SU-DHL-6 (cell line): ENCODE measurements around the gene PTPRN2.

ENCODE experiments used
- H2AFZ ChIP-seq: fragments of 200-600 bp; sonication (generic); 2 replicates; pipeline ENCODE4 v1.6.1; 2014; ENCODE audit warnings: low read depth, mild to moderate bottlenecking, moderate library complexity, mixed read lengths, antibody characterized with exemption, low read length; ENCODE audit not compliant: severe bottlenecking
- H3F3A ChIP-seq: fragments of 200-600 bp; shearing (Covaris generic); 2 replicates; pipeline ENCODE4 v1.6.0; 2016; ENCODE audit warnings: antibody characterized with exemption, mild to moderate bottlenecking; ENCODE audit not compliant: insufficient read depth
- H3K27ac ChIP-seq: fragments of 200-600 bp; sonication (generic); 2 replicates; pipeline ENCODE4 v1.5.1; 2016; ENCODE audit warnings: low read depth, mild to moderate bottlenecking, low read length, moderate library complexity, mixed read lengths
- H3K27me3 ChIP-seq: fragments of 200-600 bp; sonication (generic), shearing (Covaris generic); 2 replicates; pipeline ENCODE4 v1.6.0; 2014; ENCODE audit warnings: mild to moderate bottlenecking, low read length
- H3K36me3 ChIP-seq: fragments of 200-600 bp; sonication (generic); 2 replicates; pipeline ENCODE4 v1.6.1; 2014; ENCODE audit warnings: mild to moderate bottlenecking, low read length, mixed read lengths
- H3K4me2 ChIP-seq: fragments of 300-600, 200-600 bp; shearing (Covaris generic), sonication (generic); 2 replicates; pipeline ENCODE4 v1.6.0; 2014; ENCODE audit warnings: low read length, low read depth, mild to moderate bottlenecking; ENCODE audit not compliant: poor library complexity, severe bottlenecking
- H3K4me3 ChIP-seq: fragments of 200-600 bp; sonication (generic); 2 replicates; pipeline ENCODE4 v1.5.1; 2014; ENCODE audit warnings: antibody characterized with exemption, low read length, mild to moderate bottlenecking, mixed read lengths; ENCODE audit not compliant: insufficient read depth, poor library complexity, severe bottlenecking
- H3K79me2 ChIP-seq: fragments of 200-600 bp; sonication (generic); 2 replicates; pipeline ENCODE4 v1.6.1; 2014; ENCODE audit warnings: mild to moderate bottlenecking, low read length, moderate library complexity; ENCODE audit not compliant: insufficient read depth
- H3K9ac ChIP-seq: fragments of 200-600 bp; sonication (generic); 2 replicates; pipeline ENCODE4 v1.7.0; 2014; ENCODE audit warnings: mild to moderate bottlenecking, low read length
- H3K9me2 ChIP-seq: fragments of 200-600 bp; sonication (generic); replicated peaks from 2 replicates; pipeline ENCODE4 v1.6.1; 2014; ENCODE audit warnings: low read length; ENCODE audit not compliant: insufficient read depth
- H3K9me3 ChIP-seq: fragments of 200-600 bp; sonication (generic); 2 replicates; pipeline ENCODE4 v1.6.1; 2014; ENCODE audit warnings: low read length, mixed read lengths; ENCODE audit not compliant: insufficient read depth
- H4K20me1 ChIP-seq: fragments of 200-600 bp; sonication (generic); 2 replicates; pipeline ENCODE4 v1.6.1; 2014; ENCODE audit warnings: low read depth, mild to moderate bottlenecking, antibody characterized with exemption, low read length, moderate library complexity, mixed read lengths
- EZH2phosphoT487 ChIP-seq: fragments of 200-600 bp; sonication (generic), shearing (Covaris generic); conservative IDR thresholded peaks from 2 replicates; pipeline ENCODE4 v1.6.1; 2018; ENCODE audit warnings: mild to moderate bottlenecking, antibody characterized with exemption, low read length, moderate library complexity, mixed read lengths
- TF ChIP-seq, protein P1 (sequence below): fragments of 200-600 bp; sonication (generic); IDR thresholded peaks from one replicate; pipeline ENCODE4 v1.5.1; 2017; ENCODE audit warnings: antibody characterized with exemption, mild to moderate bottlenecking, low read length, moderate library complexity; ENCODE audit not compliant: insufficient read depth, poor library complexity, severe bottlenecking

PTPRN2 gene

DNA sequence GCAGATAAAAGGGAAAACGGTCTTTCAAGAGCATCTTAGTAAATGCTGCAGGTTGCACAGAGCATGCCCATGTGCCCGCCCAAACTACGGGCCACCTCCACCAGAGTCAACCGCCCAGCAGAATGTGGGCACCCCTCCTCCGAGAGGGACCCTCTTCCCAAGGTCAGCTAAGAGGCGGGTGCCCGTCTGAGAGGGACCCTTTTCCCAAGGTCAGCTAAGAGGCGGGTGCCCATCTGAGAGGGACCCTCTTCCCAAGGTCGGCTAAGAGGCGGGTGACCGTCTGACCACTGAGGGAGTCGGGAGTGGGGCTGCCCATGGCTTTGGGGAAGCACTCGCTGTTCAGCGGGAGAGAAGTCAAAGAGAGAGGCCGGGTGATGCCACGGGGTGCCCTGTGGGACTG lies 113.1 kb downstream of the PTPRN2 start:
- no peaks in the 10 kb centered on the region for H3K9me2 ChIP-seq
- H2AFZ ChIP-seq: no peak overlapping the region
- no peaks in the 10 kb centered on the region for H3K27me3 ChIP-seq
- H3K36me3 ChIP-seq: no peaks in the 10 kb centered on the region
- H3K79me2 ChIP-seq: no peaks in the 10 kb centered on the region
- H3K9ac ChIP-seq: no peak overlapping the region
- H3K4me2 ChIP-seq: no peak overlapping the region
- no peaks in the 10 kb centered on the region for H3K9me3 ChIP-seq
- H4K20me1 ChIP-seq: no peaks in the 10 kb centered on the region
- TF ChIP-seq, protein P1, sequence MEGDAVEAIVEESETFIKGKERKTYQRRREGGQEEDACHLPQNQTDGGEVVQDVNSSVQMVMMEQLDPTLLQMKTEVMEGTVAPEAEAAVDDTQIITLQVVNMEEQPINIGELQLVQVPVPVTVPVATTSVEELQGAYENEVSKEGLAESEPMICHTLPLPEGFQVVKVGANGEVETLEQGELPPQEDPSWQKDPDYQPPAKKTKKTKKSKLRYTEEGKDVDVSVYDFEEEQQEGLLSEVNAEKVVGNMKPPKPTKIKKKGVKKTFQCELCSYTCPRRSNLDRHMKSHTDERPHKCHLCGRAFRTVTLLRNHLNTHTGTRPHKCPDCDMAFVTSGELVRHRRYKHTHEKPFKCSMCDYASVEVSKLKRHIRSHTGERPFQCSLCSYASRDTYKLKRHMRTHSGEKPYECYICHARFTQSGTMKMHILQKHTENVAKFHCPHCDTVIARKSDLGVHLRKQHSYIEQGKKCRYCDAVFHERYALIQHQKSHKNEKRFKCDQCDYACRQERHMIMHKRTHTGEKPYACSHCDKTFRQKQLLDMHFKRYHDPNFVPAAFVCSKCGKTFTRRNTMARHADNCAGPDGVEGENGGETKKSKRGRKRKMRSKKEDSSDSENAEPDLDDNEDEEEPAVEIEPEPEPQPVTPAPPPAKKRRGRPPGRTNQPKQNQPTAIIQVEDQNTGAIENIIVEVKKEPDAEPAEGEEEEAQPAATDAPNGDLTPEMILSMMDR: no peak
- no peak for TF ChIP-seq EZH2phosphoT487
- H3K4me3 ChIP-seq: no peak overlapping the region
- H3F3A ChIP-seq: no peaks in the 10 kb centered on the region
- no peak overlapping the region for H3K27ac ChIP-seq

DNA sequence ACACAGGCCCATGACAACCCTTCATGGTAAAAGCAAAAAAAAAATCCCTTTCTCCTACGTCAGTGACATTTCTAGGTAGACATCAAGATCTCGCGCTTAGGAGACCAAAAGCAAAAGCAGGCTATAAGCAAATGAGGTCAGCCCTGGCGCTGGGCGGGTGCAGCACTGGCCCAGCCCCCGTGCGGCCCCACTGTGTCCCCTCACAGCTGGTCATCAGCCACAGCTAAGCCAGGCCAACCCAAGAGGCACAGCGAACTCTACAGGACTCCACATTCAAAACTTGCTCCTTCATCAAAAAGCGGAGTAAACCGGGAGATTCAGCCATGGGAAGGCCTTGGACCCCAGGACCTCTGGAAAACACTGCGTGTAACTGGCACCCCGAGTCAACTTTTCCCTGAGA lies 113.7 kb downstream of the PTPRN2 start:
- Histone ChIP-seq H3K9me2 (no peaks in the 10 kb centered on the region), H3K27ac (no peak overlapping the region), H2AFZ (no peak overlapping the region), H3K4me3 (no peak overlapping the region), H3K9ac (no peak overlapping the region), H3K36me3 (no peaks in the 10 kb centered on the region), H3K9me3 (no peaks in the 10 kb centered on the region), H3K79me2 (no peaks in the 10 kb centered on the region), H4K20me1 (no peaks in the 10 kb centered on the region), H3K27me3 (no peaks in the 10 kb centered on the region), H3K4me2 (no peak overlapping the region), H3F3A (no peaks in the 10 kb centered on the region)
- TF ChIP-seq, protein P1: no peak
- TF ChIP-seq EZH2phosphoT487: no peak

DNA sequence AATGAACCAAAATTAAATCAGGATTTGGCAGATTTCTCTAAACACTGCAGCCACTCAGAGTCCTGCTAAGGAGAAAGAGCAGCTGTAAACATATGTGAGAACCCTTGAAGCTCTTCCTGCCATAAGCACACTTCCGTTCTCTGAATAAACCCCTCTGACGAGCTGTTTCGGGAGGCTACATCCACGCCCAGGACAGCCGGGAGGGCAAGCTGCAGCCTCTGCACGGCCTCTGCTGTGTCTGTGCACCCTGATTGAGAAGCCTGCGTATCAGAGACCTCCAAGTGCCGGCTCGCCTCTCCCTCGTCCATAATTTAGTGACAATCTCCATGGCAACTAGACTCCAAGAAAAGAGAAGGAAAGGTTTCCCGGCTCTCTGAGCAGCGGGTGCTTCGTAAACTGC lies 114.4 kb downstream of the PTPRN2 start:
- H3K27ac ChIP-seq: no peak overlapping the region
- H3K4me3 ChIP-seq: no peak overlapping the region
- H3K27me3 ChIP-seq: no peaks in the 10 kb centered on the region
- no peaks in the 10 kb centered on the region for H3K79me2 ChIP-seq
- H3K36me3 ChIP-seq: no peaks in the 10 kb centered on the region
- H3F3A ChIP-seq: no peaks in the 10 kb centered on the region
- H3K9me3 ChIP-seq: no peaks in the 10 kb centered on the region
- H3K9ac ChIP-seq: no peak overlapping the region
- H4K20me1 ChIP-seq: no peaks in the 10 kb centered on the region
- no peaks in the 10 kb centered on the region for H3K9me2 ChIP-seq
- no peak overlapping the region for H3K4me2 ChIP-seq
- no peak overlapping the region for H2AFZ ChIP-seq
- TF ChIP-seq, protein P1: no peak
- no peak for TF ChIP-seq EZH2phosphoT487

DNA sequence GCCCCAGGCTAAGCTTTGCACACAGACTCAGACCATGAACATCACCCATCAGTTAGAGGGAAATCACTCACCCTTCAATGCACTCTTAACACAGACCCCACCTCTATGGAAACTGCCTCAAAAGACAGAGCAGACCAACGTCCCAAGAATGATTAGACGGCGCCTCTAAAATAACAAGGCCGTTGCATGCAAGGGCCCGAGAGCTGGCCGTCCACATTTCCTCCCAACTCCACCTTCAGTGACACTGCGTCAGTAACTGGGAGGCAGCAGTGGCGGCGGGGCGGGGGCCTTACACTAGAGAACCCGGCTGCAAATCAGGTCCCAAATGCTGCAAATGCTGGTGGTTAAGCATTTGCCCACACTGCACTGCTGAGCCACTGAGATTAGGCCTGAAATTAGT lies 115.0 kb downstream of the PTPRN2 start:
- Histone ChIP-seq H3K9me2 (no peaks in the 10 kb centered on the region), H3K27me3 (no peaks in the 10 kb centered on the region), H3K36me3 (no peaks in the 10 kb centered on the region), H4K20me1 (no peaks in the 10 kb centered on the region), H3K4me3 (no peak overlapping the region), H3K4me2 (no peak overlapping the region), H2AFZ (no peak overlapping the region), H3K27ac (no peak overlapping the region), H3K9ac (no peak overlapping the region), H3F3A (no peaks in the 10 kb centered on the region), H3K9me3 (no peaks in the 10 kb centered on the region), H3K79me2 (no peaks in the 10 kb centered on the region)
- no peak for TF ChIP-seq EZH2phosphoT487
- TF ChIP-seq, protein P1: no peak
